Measurements from ENCODE around the gene IARS2.
A peak's percentile ranks its signal among the peaks of the same experiment; 100 is the strongest.
"Not testable (repeated sequence)": the region's sequence is repeated elsewhere in the genome, so short reads cannot be mapped to it uniquely, and the experiment has no call there.

The IARS2 gene

DNA sequence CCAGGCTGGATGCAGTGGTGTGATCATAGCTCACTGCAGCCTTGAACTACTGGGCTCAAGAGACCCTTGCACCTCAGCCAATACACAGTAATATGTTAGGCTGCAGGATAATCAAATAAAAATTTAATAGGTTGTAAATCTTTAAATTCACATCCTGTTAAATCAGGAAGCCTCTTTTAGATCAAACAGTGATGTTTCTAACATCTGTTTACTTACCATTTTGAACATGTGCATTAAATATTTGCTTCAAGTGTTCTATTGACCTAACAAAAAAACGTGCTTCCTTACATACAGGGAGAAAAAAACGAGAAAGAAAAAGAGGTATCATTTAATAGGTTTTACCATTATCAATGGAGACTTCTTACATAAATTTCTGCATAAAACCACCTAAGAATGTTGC is 70.6 kb downstream of the IARS2 start:
- no peak for DNase-seq (ENCODE audit: low spot score)

DNA sequence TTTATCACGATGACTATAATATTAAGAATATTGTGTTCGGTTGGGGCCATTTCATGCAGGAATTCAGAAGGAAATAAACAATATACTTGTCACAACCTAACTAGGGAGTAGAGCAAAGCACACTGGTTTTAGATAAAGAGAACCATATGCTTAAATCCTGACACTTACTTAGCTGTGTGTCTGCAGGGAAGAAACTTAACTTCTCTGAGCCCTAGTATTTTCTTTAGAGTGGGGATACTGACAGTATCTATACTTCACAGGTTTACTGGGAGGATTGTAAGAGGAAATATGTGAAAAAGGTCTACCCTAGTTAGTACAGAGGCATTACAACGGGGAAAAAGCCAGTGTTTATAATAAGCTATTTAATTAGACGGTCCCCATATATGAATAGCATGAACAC is 72.9 kb downstream of the IARS2 start:
- no peak for DNase-seq (ENCODE audit: low spot score)

DNA sequence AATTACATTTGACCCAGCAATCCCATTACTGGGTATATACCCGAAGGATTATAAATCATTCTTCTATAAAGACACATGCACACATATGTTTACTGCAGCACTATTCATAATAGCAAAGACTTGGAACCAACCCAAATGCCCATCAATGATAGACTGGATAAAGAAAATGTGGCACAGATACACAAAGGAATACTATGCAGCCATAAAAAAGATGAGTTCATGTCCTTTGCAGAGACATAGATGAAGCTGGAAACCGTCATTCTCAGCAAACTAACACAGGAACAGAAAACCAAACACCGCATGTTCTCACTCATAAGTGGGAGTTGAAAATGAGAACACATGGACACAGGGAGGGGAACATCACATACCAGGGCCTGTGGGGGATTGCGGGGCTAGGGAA is 76.0 kb downstream of the IARS2 start:
- DNase-seq (ENCODE audit: low spot score) = not testable (repeated sequence)

DNA sequence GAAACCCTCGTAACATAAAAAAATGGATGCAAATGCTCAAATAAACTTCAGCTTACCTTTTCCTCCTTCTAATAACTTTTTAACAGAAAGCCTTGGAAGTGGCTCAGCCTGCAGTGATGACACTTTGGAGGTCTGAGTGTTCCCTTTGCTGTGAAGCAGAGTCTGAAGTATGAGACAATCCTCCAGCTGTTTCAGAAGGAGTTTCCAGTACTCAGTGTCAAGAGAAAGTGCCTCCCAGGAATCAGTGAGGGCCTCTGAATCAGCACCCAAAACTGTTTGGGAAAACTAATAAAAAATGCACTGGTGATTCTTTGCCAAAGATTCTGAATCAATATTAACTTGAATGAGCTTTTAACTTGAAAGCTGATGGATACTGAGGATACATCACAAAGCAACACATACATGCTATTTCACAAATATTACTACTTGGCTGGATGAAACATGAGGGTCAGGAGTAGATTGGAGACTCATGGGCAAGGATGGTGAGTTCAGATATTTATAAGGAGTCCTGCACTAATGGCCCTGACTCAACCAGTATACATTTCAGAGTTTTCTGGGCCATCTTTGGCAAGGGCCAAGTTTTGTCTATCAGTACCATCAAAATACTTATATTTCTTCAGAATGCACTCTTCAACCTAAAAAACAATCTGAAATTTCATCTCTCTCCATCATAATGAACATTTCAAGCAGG is 77.0 kb downstream of the IARS2 start:
- peak; percentile 7 for DNase-seq (ENCODE audit: low spot score)

DNA sequence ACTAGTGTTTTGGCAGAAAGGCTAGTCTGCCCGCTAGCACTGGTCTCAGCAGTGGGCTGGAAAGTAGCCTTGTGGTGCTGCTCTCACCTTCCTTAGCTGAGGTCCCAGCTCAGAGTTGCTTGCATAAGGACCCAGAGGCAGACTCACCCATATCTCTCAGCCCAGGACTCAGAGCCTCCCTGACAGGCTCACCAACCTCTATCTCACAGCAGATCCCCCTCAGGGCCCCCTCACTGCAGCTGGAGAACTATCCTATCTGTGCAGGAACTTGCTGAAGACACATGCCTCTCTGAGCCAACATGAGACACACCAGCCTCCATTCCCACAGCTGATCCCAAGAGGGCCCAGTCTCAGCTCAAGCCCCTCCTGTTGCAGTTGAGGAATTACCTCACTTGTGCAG is 82.6 kb downstream of the IARS2 start:
- DNase-seq (ENCODE audit: low spot score) = no peak

DNA sequence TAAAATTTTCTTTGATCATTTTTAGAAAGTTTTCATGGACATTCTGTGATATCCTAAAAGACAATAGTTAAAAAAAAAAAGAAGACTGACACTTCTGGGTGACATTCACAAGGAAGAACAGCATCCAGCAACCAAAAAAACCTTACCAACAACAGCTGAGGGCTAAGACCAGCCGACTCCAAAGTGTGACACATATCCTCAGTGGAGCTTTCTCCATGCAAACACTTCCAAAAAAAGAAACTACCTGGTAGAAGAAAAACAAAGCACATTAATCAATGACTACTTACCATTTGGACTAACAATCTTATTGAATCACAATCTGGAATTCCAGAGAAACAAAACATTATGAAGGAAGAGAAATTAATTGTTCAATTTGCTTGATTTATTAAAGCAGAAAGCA is 88.2 kb downstream of the IARS2 start:
- no peak for DNase-seq (ENCODE audit: low spot score)

DNA sequence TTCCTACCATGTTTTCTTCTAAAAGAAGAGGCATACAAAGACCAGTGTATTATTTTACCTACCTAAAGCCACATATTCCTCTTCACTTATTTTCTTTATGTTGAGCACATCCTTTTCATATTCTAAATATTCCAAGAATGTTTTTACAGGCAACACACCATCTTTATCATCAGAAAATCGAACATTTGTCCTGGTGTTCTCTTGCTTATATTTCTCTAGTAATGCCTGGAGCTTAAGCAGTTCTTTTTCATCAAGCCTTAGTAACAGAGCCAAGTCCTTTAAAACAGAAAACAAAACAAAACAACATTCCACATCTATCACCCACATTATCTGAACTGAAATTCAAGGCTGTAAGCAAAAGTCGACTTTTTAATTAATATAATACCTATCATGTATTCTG is 88.7 kb downstream of the IARS2 start:
- no peak for DNase-seq (ENCODE audit: low spot score)

DNA sequence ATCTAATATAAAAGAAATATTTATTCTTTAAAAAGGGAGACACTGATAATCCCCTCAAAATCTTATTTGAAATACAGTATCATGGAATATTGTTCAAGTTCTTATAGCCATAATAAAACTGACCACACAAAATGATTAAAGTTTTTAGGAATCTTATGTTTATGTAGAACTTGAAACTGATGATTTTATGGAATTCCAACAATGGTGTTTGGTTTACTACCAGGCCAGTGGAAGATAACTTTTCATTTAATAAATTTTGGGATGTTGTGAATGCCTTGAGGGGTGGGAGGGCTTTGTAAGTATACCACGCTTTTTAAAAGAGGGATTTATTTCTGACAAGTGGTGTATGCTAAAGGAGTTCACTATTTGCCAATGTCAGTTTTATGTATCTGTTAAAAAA is 90.6 kb downstream of the IARS2 start:
- no peak for DNase-seq (ENCODE audit: low spot score)

DNA sequence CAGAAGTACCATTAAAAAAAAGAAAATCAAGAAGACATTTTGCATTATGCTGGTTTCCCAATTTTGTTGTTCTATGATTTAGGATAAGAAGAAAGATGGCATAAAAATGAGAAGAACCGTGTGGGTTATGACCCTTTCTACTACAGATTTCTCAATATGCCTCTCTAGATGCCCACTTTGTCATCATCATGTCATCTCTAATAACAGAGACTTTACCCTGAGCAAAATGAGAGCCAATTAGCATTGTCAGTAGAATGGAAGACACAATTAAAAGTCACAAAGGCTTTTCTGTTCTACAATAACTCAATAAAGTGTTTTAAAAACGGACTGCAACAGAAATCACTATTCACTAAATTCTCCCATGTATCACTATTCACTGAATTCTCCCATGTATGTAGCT is 92.8 kb downstream of the IARS2 start:
- DNase-seq (ENCODE audit: low spot score) = no peak

DNA sequence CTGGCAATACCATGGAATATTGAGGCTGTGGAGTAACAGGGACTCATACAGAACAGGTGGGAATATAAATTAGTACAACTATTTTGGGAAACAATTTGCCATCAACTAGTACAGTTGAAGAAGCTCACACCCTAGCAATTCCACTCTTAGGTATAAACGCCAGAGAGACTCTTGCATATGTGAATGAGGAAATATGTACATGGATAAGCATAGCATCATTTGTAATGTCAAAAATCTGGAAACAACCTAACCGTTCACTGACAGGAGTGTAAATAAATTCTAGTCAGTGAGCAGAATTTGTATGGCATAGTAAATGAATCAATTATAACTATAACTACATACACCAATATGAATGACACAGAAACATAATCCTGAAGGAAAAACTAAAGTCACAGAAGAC is 94.6 kb downstream of the IARS2 start:
- DNase-seq (ENCODE audit: low spot score) = no peak

DNA sequence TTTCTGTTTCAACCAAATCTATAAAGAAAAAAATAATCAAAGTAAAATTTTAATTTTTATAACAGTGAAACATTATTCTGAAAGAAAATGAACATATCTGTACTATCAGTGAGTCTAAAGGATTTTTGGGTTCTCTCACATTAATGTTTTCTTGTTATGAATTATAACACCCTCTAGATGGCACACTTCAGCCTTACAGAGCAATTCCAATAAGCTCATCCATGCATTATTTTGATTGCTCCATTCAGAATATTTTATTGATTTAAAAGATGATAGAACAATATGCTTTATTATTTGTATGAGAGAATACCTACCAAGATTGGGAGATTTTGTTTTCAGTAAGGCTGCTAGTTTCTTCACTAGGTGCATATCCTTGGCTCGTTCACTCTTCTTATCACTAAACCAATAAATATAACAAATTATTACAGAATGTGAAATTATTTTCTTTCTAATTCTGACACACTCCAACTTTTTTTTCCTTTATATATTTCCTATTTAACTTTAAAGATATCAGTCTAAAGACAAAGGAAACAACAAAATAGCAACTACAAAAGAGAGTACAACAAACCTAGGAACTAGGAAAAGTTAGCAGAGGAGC is 95.9 kb downstream of the IARS2 start:
- peak; percentile 18 for DNase-seq (ENCODE audit: low spot score)

DNA sequence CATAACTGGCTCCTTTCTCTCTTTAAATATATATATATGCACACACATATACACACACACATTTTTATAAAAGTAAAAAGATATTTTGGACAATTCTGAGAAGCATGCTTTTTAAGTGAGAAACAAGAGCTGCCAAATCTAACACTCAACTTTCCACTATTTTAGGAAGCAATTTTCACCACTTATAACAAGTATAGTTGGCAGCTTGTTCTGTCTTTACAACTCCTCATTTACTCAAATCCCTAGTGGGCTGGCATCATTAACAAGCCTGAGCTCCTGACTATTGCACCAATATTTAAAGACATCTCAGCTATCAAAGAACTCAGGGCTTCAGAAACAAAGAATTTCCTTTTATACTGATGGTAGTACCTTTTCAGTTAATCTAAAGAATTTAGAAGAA is 101.8 kb downstream of the IARS2 start:
- no peak for DNase-seq (ENCODE audit: low spot score)

Measured in AG08396 (cell line).